Suprapubic skin (tissue), 4 donors: ENCODE data around the gene KRTAP22-2.

ENCODE experiments used
- EP300 ChIP-seq: sonication (generic); formaldehyde crosslinking; IDR thresholded peaks from one replicate; pipeline ENCODE4 v1.6.1; 2017; ENCODE audit warnings: antibody characterized with exemption
- POLR2A ChIP-seq, 2 donors: fragments of 450-650 bp; IDR thresholded peaks; one replicate each; pipeline ENCODE4 v1.6.1; 2017; ENCODE audit warnings: antibody characterized with exemption in 2 of 2, mild to moderate bottlenecking in 2 of 2, moderate library complexity in 2 of 2
- POLR2AphosphoS5 ChIP-seq, 3 donors: sonication (generic); formaldehyde crosslinking; IDR thresholded peaks; one replicate each; pipeline ENCODE4 v1.6.1; 2017; ENCODE audit warnings: antibody characterized with exemption in 3 of 3
- TF ChIP-seq, protein P1 (sequence below), 2 donors: fragments of 200-600 bp in 1 of 2; fragments of 450-650 bp in 1 of 2; sonication (generic) in 1 of 2; IDR thresholded peaks; one replicate each; pipeline ENCODE4 v1.5.1; 2016 to 2019; ENCODE audit warnings: antibody characterized with exemption in 2 of 2, mild to moderate bottlenecking in 1 of 2, moderate library complexity in 1 of 2

DNA sequence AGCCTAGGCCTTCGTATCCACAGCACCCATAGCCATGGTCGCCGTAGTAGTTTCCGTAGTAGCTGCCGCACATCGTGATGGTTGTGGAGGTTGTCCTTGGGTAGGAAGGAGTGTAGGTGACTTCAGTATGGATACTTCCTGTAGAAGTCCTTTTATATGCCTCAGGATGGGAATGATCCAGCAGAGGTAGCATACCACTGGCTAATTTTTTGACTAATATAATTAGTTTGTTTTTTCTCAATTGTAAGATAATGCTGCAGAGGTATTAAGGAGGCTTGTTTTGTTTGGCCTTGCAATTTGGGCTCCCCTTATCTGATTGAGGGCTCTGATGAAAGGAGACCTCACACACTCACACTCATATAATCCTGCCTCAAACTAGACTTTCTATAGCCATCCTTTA lies 8.6 kb upstream of the KRTAP22-2 start, which contains the start of gene KRTAP6-2:
- no peak for TF ChIP-seq POLR2A (IDR thresholded peaks at IDR 0.05)
- TF ChIP-seq, protein P1, sequence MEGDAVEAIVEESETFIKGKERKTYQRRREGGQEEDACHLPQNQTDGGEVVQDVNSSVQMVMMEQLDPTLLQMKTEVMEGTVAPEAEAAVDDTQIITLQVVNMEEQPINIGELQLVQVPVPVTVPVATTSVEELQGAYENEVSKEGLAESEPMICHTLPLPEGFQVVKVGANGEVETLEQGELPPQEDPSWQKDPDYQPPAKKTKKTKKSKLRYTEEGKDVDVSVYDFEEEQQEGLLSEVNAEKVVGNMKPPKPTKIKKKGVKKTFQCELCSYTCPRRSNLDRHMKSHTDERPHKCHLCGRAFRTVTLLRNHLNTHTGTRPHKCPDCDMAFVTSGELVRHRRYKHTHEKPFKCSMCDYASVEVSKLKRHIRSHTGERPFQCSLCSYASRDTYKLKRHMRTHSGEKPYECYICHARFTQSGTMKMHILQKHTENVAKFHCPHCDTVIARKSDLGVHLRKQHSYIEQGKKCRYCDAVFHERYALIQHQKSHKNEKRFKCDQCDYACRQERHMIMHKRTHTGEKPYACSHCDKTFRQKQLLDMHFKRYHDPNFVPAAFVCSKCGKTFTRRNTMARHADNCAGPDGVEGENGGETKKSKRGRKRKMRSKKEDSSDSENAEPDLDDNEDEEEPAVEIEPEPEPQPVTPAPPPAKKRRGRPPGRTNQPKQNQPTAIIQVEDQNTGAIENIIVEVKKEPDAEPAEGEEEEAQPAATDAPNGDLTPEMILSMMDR (IDR thresholded peaks at IDR 0.05): no peak
- TF ChIP-seq POLR2AphosphoS5 (IDR thresholded peaks at IDR 0.05): no peak
- TF ChIP-seq EP300: no peak
